GM12892 (cell line): Measurements from ENCODE around the gene ZG16. TPM values are rescaled to one million over a fixed set of nuclear protein-coding genes. Genes with fewer than 3 reads are reported as not detected.
"Not testable (repeated sequence)": the region's sequence is repeated elsewhere in the genome, so short reads cannot be mapped to it uniquely, and the experiment has no call there.

Experiments
- DNase-seq: peaks from one replicate; pipeline ENCODE4 v3.0.0; 2011; ENCODE audit not compliant: insufficient read length
- FAIRE-seq: peaks from 2 replicates; lab custom pipeline; 2011; peaks lifted over from hg19 to GRCh38; lab: Jason Lieb, UNC
- POLR2A ChIP-seq: IDR thresholded peaks from 2 replicates; pipeline ENCODE4 v1.6.1; 2011; ENCODE audit warnings: low read depth, low read length, control low read depth
- POLR2AphosphoS5 ChIP-seq: IDR thresholded peaks from 2 replicates; pipeline ENCODE4 v1.6.1; 2011; ENCODE audit warnings: low read depth, low read length, control low read depth
- TAF1 ChIP-seq: IDR thresholded peaks from 2 replicates; pipeline ENCODE4 v1.6.1; 2011; ENCODE audit warnings: low read depth, mild to moderate bottlenecking, control low read depth, low read length, borderline replicate concordance
- polyA plus RNA-seq: library from polyadenylated mRNA; unstranded; fragments of >200 nt; gene quantifications from one replicate; pipeline ENCODE4 v1.2.1, GENCODE V29; 2012; ENCODE audit warnings: missing spikeins, inconsistent platforms; ENCODE audit not compliant: missing spikeins

ZG16 gene
- not detected for polyA plus RNA-seq

GRCh38 chr16:29777576-29778350, at the start of gene ZG16:
Gene ZG16 (plus strand): TSS chr16:29778256. CDS start chr16:29779267, 1,011 bp downstream.
- DNase-seq = no peak
- TF ChIP-seq POLR2A (no peak), TAF1 (no peak), POLR2AphosphoS5 (no peak)
- FAIRE-seq = no peak

GRCh38 chr16:29729116-29729521, 48.9 kb upstream of the ZG16 start:
- no peak for DNase-seq
- TF ChIP-seq POLR2AphosphoS5 = no peak
- TF ChIP-seq POLR2A = no peak
- no peak for TF ChIP-seq TAF1
- FAIRE-seq = no peak

GRCh38 chr16:29730649-29731048, 47.4 kb upstream of the ZG16 start:
- DNase-seq = no peak
- no peak for FAIRE-seq
- no peak for TF ChIP-seq POLR2A
- TF ChIP-seq TAF1 = no peak
- no peak for TF ChIP-seq POLR2AphosphoS5

GRCh38 chr16:29731768-29732601, 46.1 kb upstream of the ZG16 start:
- FAIRE-seq = peak; percentile 5
- DNase-seq = not testable (repeated sequence)

GRCh38 chr16:29734786-29735185, 43.3 kb upstream of the ZG16 start:
- DNase-seq (no peak), FAIRE-seq (no peak)
- TF ChIP-seq POLR2A (no peak), POLR2AphosphoS5 (no peak), TAF1 (no peak)

GRCh38 chr16:29736112-29736511, 41.9 kb upstream of the ZG16 start:
- TF ChIP-seq POLR2AphosphoS5 = no peak
- TF ChIP-seq POLR2A = no peak
- no peak for TF ChIP-seq TAF1
- DNase-seq (no peak), FAIRE-seq (no peak)

- TF ChIP-seq POLR2A (no peak), TAF1 (no peak), POLR2AphosphoS5 (no peak)
- FAIRE-seq (no peak), DNase-seq (no peak)
Measured at GRCh38 chr16:29736764-29737163, 41.3 kb upstream of the ZG16 start.

GRCh38 chr16:29737713-29738112, 40.3 kb upstream of the ZG16 start:
- FAIRE-seq = no peak
- DNase-seq = no peak
- TF ChIP-seq TAF1 = no peak
- no peak for TF ChIP-seq POLR2A
- no peak for TF ChIP-seq POLR2AphosphoS5

GRCh38 chr16:29738514-29738913, 39.5 kb upstream of the ZG16 start:
- DNase-seq (peak; percentile 51), FAIRE-seq (peak; percentile 82)
- no peak for TF ChIP-seq POLR2A
- TF ChIP-seq POLR2AphosphoS5 = no peak
- TF ChIP-seq TAF1 = no peak

- FAIRE-seq, DNase-seq: not testable (repeated sequence)
Measured at GRCh38 chr16:29739927-29740629, 38.0 kb upstream of the ZG16 start.

GRCh38 chr16:29740630-29741015, 37.4 kb upstream of the ZG16 start:
- not testable (repeated sequence) for FAIRE-seq, DNase-seq

GRCh38 chr16:29742683-29743275, 35.3 kb upstream of the ZG16 start:
- FAIRE-seq = no peak
- DNase-seq = no peak
- no peak for TF ChIP-seq POLR2A
- no peak for TF ChIP-seq TAF1
- no peak for TF ChIP-seq POLR2AphosphoS5
